ENCODE measurements around the gene UBA52.
"Not testable (repeated sequence)": the region's sequence is repeated elsewhere in the genome, so short reads cannot be mapped to it uniquely, and the experiment has no call there.

The UBA52 gene

GRCh38 chr19:18593367-18594095, 21.9 kb downstream of the UBA52 start:
- DNase-seq = no peak

DNA sequence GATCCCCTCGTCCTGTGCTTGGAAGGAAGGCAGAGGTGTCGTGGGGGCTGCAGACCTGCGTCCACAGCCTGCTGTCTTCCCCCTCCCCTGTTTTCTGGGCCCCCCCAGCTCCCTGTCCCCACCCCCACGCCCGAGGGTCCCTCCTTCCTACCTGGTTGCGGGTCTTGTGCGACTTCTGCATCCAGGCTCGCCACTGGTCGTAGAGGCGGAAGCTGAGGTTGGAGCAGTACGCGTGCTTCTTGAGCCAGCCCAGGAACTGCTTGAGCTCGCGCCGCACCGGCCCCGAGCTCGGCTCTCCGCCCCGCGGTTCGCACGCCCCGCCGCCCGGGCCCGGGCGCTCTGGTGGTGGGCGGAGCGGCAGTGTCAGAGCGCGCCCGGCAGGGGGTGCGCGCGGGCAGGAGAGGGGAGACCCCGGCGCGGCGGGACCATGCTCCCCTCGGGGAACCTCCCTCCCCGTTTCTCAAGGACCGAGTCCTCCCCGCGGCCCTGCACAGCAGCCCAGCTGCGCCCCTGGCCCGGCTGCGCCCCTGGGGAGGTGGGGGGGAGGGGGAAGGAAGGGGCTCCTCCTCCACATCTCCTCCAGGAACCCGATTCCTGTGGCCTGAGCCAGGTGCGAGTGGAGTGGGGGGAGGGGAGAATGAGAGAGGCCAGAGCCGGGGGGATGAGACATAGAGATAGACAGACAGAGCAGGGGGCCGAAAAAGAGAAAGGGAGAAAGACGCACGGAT, 22.6 kb downstream of the UBA52 start:
- peak; percentile 76 to 79 for DNase-seq

DNA sequence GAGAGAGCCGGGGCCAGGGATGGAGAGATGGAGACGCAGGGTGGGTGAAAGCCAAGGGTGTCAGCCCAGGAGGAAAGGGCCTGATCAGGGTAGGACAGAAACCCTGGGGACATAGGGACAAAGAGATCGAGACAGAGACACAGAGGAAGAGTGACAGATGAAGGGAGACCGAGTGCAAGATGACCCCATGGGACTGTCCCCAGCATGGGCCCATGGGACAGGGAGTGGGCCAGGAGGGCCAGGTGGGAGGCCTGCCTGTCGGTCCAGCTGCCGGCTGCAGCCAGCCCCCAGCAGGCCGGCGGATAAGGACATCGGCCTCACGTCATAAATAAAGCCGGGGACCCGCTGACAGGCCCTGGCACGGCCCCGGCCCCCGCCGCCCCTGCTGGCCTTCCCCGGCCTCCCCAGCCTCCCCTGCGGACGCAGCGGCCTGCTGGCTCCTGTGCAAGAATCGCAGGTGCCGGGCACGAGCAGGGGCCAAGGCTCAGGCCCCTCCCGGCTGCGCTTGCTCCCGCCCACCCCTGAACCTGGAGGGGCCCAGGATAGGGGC, 23.2 kb downstream of the UBA52 start:
- DNase-seq = no peak

GRCh38 chr19:18595475-18595874, 23.8 kb downstream of the UBA52 start:
- no peak for DNase-seq

GRCh38 chr19:18596752-18597157, 25.1 kb downstream of the UBA52 start:
- no peak for DNase-seq

- DNase-seq = no peak
These were observed 26.4 kb downstream of the UBA52 start for GRCh38 chr19:18597809-18598660.

GRCh38 chr19:18599485-18599884, 27.8 kb downstream of the UBA52 start:
- DNase-seq = no peak

- DNase-seq = not testable (repeated sequence)
These were observed 29.2 kb downstream of the UBA52 start for GRCh38 chr19:18600692-18601397.

DNA sequence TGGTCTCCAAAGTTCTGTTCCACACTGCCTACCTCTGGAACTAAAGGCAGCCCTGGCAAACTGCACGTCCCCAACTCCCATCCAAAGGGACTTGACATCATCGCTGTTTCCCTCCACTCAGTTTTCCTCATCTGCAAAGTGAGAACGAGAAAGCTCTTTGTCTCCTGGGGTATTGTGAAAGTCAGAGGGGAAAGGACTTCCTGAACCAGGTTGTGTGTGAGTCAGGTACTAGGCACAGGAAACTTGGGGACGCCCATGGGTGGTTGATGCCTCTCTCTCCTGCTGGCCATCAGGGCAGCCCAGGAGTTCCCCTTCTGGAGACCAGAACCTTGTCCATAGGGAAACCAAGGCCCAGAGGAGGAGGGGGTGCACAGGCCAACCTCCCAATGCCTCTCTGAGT, 30.2 kb downstream of the UBA52 start:
- DNase-seq = no peak

GRCh38 chr19:18603255-18603957, 31.7 kb downstream of the UBA52 start:
- DNase-seq = no peak

- DNase-seq = no peak
These were observed 32.5 kb downstream of the UBA52 start for GRCh38 chr19:18603958-18604819.

GRCh38 chr19:18604820-18605159, 33.1 kb downstream of the UBA52 start:
- DNase-seq = no peak

DNA sequence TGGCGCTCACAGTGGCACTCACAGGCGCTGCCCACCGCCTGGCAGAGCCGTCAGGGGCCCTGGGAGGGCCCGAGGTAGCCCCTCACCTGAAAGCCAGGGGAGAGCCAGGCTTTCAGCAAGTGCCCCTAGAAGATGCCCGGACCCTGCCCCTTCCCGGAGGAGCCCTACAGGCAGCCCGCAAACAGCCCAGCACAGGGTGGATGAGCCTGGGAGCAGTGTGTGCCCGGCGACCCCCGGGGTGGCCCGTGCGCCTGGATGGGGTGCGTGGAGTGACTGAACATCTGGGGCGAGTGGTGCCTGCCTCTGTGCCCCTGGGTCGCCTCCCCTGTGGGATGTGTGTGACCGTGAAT, 33.5 kb downstream of the UBA52 start:
- no peak for DNase-seq

GRCh38 chr19:18605546-18606280, 34.1 kb downstream of the UBA52 start:
- DNase-seq = no peak

DNA sequence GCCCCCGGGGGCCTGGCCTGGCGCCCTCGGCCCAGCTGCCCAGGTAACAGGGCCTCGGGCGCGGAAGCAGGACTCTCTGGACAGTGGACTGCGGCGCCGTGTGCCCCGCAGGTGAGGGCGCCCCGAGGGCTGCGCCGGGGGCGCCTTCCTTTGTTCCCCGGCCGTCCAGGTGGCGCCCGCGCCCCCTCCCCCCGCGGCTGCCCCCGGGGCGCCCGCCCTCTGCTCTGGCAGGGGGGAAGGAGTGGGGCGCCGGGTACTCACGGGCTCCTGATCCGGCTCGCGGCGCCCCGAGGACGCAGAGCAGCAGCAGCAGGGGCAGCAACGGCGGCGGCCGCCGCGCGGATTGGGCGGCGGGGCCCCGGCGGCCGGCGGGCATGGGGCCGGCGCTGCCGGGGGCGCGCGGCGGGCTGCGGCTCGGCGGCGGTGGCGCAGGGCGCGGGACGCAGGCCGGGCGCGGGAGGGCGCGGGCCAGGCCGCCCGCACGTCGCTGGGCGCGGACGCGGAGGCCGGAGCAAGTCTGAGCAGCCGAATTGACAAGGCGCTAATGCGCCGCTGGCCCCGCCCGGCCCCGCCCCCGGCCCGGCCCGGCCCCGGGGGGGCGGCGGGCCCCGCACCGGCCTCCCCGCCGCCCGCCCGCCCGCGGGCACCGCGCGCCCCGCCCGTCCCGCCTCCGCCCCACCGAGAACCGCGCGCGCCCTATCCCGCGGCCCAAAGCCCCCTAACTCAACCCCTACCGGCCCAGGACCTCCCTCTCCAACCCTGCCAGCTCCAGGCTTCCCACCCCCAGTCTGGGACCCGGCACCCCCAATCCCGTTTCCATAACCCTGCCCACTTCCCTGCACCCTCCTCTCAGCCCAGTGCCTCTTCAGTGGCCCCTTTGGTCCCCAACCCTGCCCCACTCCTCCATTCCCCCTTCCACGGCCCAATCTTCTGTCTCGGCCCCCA, 34.9 kb downstream of the UBA52 start, which contains the start of gene CRLF1:
Gene CRLF1 (minus strand): TSS at position 519 of the 945 bp plus-strand sequence. CDS start 143 bp downstream, at position 376.
- no peak for DNase-seq

- no peak for DNase-seq
These were observed 35.8 kb downstream of the UBA52 start for GRCh38 chr19:18607226-18608101.

GRCh38 chr19:18608102-18608804, 36.6 kb downstream of the UBA52 start:
- DNase-seq = no peak

Measured in stimulated activated CD4-positive, alpha-beta T cell treated with anti-CD3 and anti-CD28 coated beads, Interleukin-2, amount 100 ng/mL, for 48 hours (primary cell).